Lower lobe of right lung (tissue), 2 donors: ENCODE results near the gene DUSP1. TPM values are rescaled to one million over a fixed set of nuclear protein-coding genes. Genes with fewer than 3 reads are reported as not detected.

ENCODE experiments used
- ATAC-seq, 2 donors: fragments of 200-7000 bp; cut with Tn5 transposase; one replicate each; pipeline ENCODE4 v1.9.1; 2020 to 2022; ENCODE audit warnings: mild to moderate bottlenecking in 2 of 2, moderate library complexity in 2 of 2
- DNase-seq: peaks from one replicate; pipeline ENCODE4 v3.0.0-alpha.2; 2020
- H3K27ac ChIP-seq: fragments of 200-600 bp; one replicate; pipeline ENCODE4 v1.8.0; 2022
- H3K27me3 ChIP-seq: fragments of 200-600 bp; one replicate; pipeline ENCODE4 v1.8.0; 2022; ENCODE audit warnings: low read depth
- H3K36me3 ChIP-seq: fragments of 200-600 bp; one replicate; pipeline ENCODE4 v1.8.0; 2022; ENCODE audit warnings: mild to moderate bottlenecking
- H3K4me1 ChIP-seq: fragments of 200-600 bp; one replicate; pipeline ENCODE4 v1.8.0; 2022
- H3K4me3 ChIP-seq: fragments of 200-600 bp; one replicate; pipeline ENCODE4 v1.8.0; 2022; ENCODE audit warnings: mild to moderate bottlenecking
- H3K9me3 ChIP-seq: fragments of 200-600 bp; one replicate; pipeline ENCODE4 v1.8.0; 2022
- CTCF ChIP-seq: fragments of 200-600 bp; IDR thresholded peaks from one replicate; pipeline ENCODE4 v1.8.0; 2022; ENCODE audit warnings: antibody characterized with exemption, mild to moderate bottlenecking
- intact Hi-C: fragments of 100-400 bp; cut with DNase I; formaldehyde crosslinking; loops from one replicate; pipeline ENCODE4 v1.11.0; 2022
- total RNA-seq: library from RNA; stranded (reverse); fragmentation: NEBNext Ultra II Directional; extraction: Animal tissue kit (Norgen Biotek cat#: 25700); gene quantifications from one replicate; pipeline ENCODE4 v1.2.1, GENCODE V29; 2021
- donor health status: DM: no; HTN: yes; CAD: no; lungs with severe emphysema.

DUSP1 gene
- total RNA-seq, 1 donor from 2014 or later: 367 TPM

- ATAC-seq: peak; percentile 63 to 73
- peaks cover 7% of the 10 kb centered on the region for H3K9me3 ChIP-seq
- intact Hi-C loops: no loop called here
- H3K27me3 ChIP-seq: no peaks in the 10 kb centered on the region
- no peaks in the 10 kb centered on the region for H3K36me3 ChIP-seq
- H3K27ac ChIP-seq: peak overlapping the region; percentile 83
- H3K4me3 ChIP-seq: no peak overlapping the region
- DNase-seq: peak; percentile 76
- H3K4me1 ChIP-seq: peaks cover 24% of the 10 kb centered on the region
- no peak for TF ChIP-seq CTCF
Measured at GRCh38 chr5:172748341-172748843, 22.6 kb downstream of the DUSP1 start.

DNA sequence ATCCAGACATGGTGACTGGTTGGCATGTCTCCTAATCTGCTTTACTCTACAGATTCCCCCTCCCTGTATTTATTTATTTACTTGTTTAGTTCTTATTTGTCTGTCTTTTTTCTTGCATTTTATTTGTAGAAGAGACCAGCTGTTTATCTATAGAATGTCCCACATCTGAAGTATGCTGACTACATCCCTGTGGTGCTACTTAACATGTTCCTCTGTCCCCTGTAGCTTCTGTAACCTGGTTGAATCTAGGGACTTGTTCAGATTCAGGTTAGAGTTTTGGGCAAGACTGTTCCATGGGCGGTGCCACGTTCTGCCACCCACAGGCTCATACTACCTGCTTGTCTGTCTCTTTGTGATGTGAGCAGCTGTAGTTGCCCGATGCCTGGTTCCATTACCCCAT, 23.5 kb downstream of the DUSP1 start:
- no peak for ATAC-seq
- peaks cover 7% of the 10 kb centered on the region for H3K9me3 ChIP-seq
- TF ChIP-seq CTCF: no peak
- intact Hi-C loops: no loop called here
- H3K36me3 ChIP-seq: no peaks in the 10 kb centered on the region
- DNase-seq: no peak
- no peaks in the 10 kb centered on the region for H3K27me3 ChIP-seq
- H3K4me1 ChIP-seq: peaks cover 33% of the 10 kb centered on the region
- H3K4me3 ChIP-seq: no peak overlapping the region
- peak overlapping the region; percentile 83 for H3K27ac ChIP-seq

- Histone ChIP-seq H3K4me1 (peaks cover 38% of the 10 kb centered on the region), H3K27ac (peak overlapping the region; percentile 83), H3K4me3 (no peak overlapping the region), H3K9me3 (peaks cover 7% of the 10 kb centered on the region), H3K27me3 (no peaks in the 10 kb centered on the region), H3K36me3 (no peaks in the 10 kb centered on the region)
- intact Hi-C loops: no loop called here
- ATAC-seq: no peak
- TF ChIP-seq CTCF: no peak
- no peak for DNase-seq
Measured at GRCh38 chr5:172746725-172747124, 24.3 kb downstream of the DUSP1 start.

DNA sequence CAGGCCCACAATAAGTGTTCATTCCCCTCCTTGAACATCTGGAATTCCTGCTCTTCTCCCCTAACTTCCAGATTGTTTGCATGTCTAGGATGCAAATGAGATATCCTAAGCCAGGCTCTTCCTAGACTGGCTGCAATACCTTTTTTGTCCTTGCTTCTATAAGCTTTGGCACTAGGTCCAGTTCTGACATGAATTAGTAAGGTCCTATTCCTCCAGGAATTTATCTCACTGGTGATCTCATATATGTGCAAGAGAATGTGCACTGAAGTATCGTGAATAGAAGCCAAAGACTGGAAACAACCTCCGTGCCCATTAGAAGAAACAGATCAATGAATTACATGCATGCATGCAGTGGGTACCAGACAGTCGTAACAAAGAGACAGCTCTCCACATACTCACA, 25.2 kb downstream of the DUSP1 start:
- H3K9me3 ChIP-seq: peaks cover 7% of the 10 kb centered on the region
- H3K36me3 ChIP-seq: no peaks in the 10 kb centered on the region
- intact Hi-C loops: no loop called here
- no peak overlapping the region for H3K4me3 ChIP-seq
- no peak overlapping the region for H3K27ac ChIP-seq
- peaks cover 47% of the 10 kb centered on the region for H3K4me1 ChIP-seq
- no peaks in the 10 kb centered on the region for H3K27me3 ChIP-seq
- no peak for TF ChIP-seq CTCF
- no peak for DNase-seq
- ATAC-seq: no peak

DNA sequence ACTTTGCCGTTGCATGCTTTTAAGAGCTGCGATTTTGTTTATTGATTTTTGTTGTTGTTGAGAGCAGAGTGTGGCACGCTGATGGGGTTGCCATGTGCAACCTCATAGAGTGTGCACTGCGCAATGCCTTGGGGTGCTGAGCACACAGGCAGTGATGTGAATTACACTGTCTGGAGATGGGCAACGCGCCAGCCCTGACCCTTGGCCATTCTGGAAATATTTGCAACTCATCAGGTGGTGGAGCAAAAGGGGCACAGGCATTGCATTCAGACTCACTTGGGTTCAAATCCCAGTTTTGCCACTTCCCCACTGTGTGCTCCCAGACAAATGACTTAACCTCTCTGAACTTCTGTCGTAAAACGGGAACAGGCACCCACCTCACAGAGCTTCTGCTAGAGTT, 25.6 kb downstream of the DUSP1 start:
- no peak for TF ChIP-seq CTCF
- intact Hi-C loops: no loop called here
- DNase-seq (no peak), ATAC-seq (no peak)
- Histone ChIP-seq H3K4me3 (no peak overlapping the region), H3K9me3 (peaks cover 7% of the 10 kb centered on the region), H3K27me3 (no peaks in the 10 kb centered on the region), H3K4me1 (peaks cover 47% of the 10 kb centered on the region), H3K27ac (no peak overlapping the region), H3K36me3 (no peaks in the 10 kb centered on the region)
